ENCODE results near the gene PGLYRP3. TPM values are rescaled to one million over a fixed set of nuclear protein-coding genes. Genes with fewer than 3 reads are reported as not detected.

The PGLYRP3 gene
- total RNA-seq, 2 donors from 2014 or later: not detected

DNA sequence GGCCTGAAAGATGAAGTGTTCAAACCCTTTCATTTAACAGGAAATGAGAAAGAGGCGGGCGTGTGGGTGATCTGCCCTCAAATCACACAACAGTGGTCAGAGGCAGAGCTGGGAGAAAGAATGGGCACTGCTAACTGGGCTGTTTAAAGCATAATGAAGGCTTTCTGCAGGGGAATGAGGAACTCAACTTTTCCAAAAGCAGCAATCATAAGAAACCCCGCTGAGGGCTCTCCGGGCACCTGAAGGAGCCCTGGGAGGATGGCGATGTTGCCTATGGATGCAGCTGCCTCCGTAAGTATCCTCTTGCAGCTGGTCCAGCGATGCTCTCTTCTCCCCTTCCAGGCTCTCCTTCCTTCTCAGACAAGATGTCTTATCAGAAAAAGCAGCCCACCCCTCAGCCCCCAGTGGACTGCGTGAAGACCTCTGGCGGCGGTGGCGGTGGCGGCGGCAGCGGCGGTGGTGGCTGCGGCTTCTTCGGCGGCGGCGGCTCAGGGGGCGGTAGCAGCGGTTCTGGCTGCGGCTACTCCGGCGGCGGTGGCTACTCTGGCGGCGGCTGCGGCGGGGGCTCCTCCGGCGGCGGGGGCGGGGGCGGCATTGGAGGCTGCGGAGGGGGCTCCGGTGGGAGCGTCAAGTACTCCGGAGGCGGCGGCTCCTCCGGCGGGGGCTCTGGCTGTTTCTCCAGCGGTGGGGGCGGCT lies 52.0 kb downstream of the PGLYRP3 start:
- H3K27ac ChIP-seq: no peak overlapping the region
- intact Hi-C loops (cut with DNase I): no loop called here
- H3K27me3 ChIP-seq (replicated peaks; ENCODE audit: insufficient read depth): peaks cover 13% of the 10 kb centered on the region

DNA sequence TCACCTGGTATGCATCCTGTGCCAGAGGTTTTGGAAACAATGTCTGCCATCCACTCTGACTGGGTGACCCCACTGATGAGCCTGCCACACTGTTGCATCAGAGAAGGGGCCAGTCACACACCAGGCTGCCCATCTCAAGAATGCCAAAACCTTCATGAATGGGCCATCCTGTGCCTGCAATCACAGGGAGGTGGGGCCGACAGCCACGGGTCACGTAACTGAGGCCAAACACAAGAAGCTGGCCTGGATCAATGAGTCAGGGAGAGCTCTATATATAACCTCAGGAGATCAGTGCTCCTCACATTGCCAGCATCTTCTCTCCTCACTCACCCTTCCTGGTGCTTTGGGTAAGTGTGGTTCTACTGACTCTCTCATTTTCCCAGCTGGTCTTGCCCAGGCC lies 53.4 kb downstream of the PGLYRP3 start, which contains the start of gene LORICRIN:
LORICRIN (plus strand) TSS at position 301 of the 400 bp plus-strand sequence. CDS start 1,263 bp downstream, outside the sequence.
- DNase-seq (ENCODE audit: low spot score): no peak
- Histone ChIP-seq H3K27me3 (replicated peaks; ENCODE audit: insufficient read depth) (peaks cover 13% of the 10 kb centered on the region), H3K4me1 (replicated peaks) (peaks cover 4% of the 10 kb centered on the region), H3K4me3 (no peak within 1 kb of the TSS), H3K9me3 (no peaks in the 10 kb centered on the region), H3K27ac (no peak within 1 kb of the TSS), H3K36me3 (no peaks in the 10 kb centered on the region)
- WGBS: 90% methylated on average over 3 of the region's 3 CpGs
- intact Hi-C loops (cut with DNase I): no loop called here
- TF ChIP-seq POLR2A (IDR thresholded peaks at IDR 0.05) (no peak), POLR2AphosphoS5 (IDR thresholded peaks at IDR 0.05) (no peak)
- TF ChIP-seq, protein P1, sequence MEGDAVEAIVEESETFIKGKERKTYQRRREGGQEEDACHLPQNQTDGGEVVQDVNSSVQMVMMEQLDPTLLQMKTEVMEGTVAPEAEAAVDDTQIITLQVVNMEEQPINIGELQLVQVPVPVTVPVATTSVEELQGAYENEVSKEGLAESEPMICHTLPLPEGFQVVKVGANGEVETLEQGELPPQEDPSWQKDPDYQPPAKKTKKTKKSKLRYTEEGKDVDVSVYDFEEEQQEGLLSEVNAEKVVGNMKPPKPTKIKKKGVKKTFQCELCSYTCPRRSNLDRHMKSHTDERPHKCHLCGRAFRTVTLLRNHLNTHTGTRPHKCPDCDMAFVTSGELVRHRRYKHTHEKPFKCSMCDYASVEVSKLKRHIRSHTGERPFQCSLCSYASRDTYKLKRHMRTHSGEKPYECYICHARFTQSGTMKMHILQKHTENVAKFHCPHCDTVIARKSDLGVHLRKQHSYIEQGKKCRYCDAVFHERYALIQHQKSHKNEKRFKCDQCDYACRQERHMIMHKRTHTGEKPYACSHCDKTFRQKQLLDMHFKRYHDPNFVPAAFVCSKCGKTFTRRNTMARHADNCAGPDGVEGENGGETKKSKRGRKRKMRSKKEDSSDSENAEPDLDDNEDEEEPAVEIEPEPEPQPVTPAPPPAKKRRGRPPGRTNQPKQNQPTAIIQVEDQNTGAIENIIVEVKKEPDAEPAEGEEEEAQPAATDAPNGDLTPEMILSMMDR (IDR thresholded peaks at IDR 0.05): no peak

More for the DNA sequence above, 52.0 kb downstream of the PGLYRP3 start:
- Histone ChIP-seq H3K4me3 (peak overlapping the region; percentile 18 to 36), H3K4me1 (replicated peaks) (peaks cover 4% of the 10 kb centered on the region), H3K36me3 (no peaks in the 10 kb centered on the region), H3K9me3 (no peaks in the 10 kb centered on the region)
- TF ChIP-seq POLR2A (IDR thresholded peaks at IDR 0.05) (no peak), POLR2AphosphoS5 (IDR thresholded peaks at IDR 0.05) (no peak)
- TF ChIP-seq, protein P1 (IDR thresholded peaks at IDR 0.05): no peak
- no peak for DNase-seq (ENCODE audit: low spot score)
- 20% methylated on average over 23 of the region's 45 CpGs for WGBS

DNA sequence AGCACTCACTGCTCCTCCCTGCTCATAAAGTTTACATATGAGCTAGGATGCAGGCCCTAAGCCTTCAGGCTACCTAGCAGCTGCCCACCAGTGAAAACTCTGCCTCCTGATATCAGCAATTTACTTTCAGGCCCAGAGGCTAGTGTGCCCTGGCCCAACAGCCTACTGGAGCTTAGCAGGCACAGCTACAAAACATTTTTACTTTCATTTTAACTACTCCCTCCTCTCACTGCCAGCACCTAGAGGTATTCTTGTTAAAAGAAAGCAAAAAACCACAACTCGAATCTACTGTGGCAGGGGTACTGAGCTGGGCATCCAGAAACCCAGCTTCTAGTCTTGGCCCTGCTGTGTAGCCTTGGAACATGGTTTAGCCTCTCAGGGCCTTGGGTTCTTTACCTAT lies 59.1 kb downstream of the PGLYRP3 start:
- Histone ChIP-seq H3K27ac (no peak overlapping the region), H3K4me1 (replicated peaks) (no peaks in the 10 kb centered on the region), H3K9me3 (no peaks in the 10 kb centered on the region), H3K4me3 (no peak overlapping the region), H3K36me3 (no peaks in the 10 kb centered on the region), H3K27me3 (replicated peaks; ENCODE audit: insufficient read depth) (no peaks in the 10 kb centered on the region)
- 35% methylated on average over 1 of the region's 1 CpG for WGBS
- no peak for DNase-seq (ENCODE audit: low spot score)
- intact Hi-C loops (cut with DNase I): no loop called here
- TF ChIP-seq POLR2A (IDR thresholded peaks at IDR 0.05): no peak
- no peak for TF ChIP-seq POLR2AphosphoS5 (IDR thresholded peaks at IDR 0.05)
- TF ChIP-seq, protein P1 (IDR thresholded peaks at IDR 0.05): no peak

DNA sequence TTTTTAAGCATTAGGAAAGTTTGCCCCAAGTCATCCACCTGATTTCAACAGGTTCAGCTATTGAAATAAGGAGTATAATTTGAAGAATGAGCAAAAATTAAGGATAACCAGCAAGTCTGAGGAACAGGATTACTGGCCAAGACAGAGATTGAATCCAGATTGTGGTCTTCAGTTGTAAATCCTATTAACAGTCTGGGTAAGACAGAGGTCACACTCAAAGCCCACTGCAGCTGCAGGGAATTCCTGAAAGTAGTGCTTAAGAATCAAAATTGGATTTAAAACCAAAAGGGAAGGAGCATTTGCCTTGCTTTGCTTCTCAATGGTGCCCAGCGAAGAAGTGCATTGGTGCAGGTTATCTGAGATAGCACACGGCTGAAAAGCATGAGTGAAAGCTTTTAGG lies 59.7 kb downstream of the PGLYRP3 start:
- Histone ChIP-seq H3K4me3 (no peak overlapping the region), H3K27ac (no peak overlapping the region), H3K27me3 (replicated peaks; ENCODE audit: insufficient read depth) (no peaks in the 10 kb centered on the region), H3K9me3 (no peaks in the 10 kb centered on the region), H3K4me1 (replicated peaks) (no peaks in the 10 kb centered on the region), H3K36me3 (no peaks in the 10 kb centered on the region)
- no peak for DNase-seq (ENCODE audit: low spot score)
- WGBS: 91% methylated on average over 2 of the region's 2 CpGs
- intact Hi-C loops (cut with DNase I): no loop called here
- no peak for TF ChIP-seq POLR2AphosphoS5 (IDR thresholded peaks at IDR 0.05)
- no peak for TF ChIP-seq POLR2A (IDR thresholded peaks at IDR 0.05)

DNA sequence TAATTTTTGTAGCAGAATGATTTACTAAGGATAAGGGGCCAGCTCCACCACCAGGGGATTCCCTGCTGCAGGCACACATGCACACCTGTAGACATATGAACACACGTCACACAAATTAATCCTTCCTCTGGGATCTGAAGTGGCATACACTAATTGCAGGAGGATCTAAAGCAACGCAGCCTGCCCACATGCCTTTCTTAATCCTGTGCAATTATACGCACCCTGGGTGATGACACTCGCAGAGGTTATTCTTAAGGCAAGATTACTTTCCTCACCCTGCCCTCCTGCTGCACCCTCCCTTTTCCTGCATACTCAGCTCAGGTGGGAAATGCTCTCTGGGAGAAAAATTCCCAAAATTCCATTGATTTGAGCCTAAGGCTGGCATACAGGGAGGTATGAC lies 60.8 kb downstream of the PGLYRP3 start:
- no peak for TF ChIP-seq POLR2A (IDR thresholded peaks at IDR 0.05)
- TF ChIP-seq, protein P1 (IDR thresholded peaks at IDR 0.05): no peak
- TF ChIP-seq POLR2AphosphoS5 (IDR thresholded peaks at IDR 0.05): no peak
- no peaks in the 10 kb centered on the region for H3K9me3 ChIP-seq
- DNase-seq (ENCODE audit: low spot score): no peak
- intact Hi-C loops (cut with DNase I): no loop called here
- no peaks in the 10 kb centered on the region for H3K27me3 ChIP-seq (replicated peaks; ENCODE audit: insufficient read depth)
- H3K27ac ChIP-seq: no peak overlapping the region
- 73% methylated on average over 4 of the region's 4 CpGs for WGBS
- no peaks in the 10 kb centered on the region for H3K36me3 ChIP-seq
- H3K4me1 ChIP-seq (replicated peaks): no peaks in the 10 kb centered on the region
- no peak overlapping the region for H3K4me3 ChIP-seq

Measured in prostate gland (tissue), 2 donors.